ENCODE measurements around the gene DENND5A.

GRCh38 chr11:9112075-9112474, 153.1 kb downstream of the DENND5A start:
- TF ChIP-seq POLR2A (IDR thresholded peaks at IDR 0.05; ENCODE audit: low read length), result no peak
- TF ChIP-seq GATA1 (IDR thresholded peaks at IDR 0.05; ENCODE audit: low read depth, low read length), result no peak
